B cell (primary cell): ENCODE measurements around the gene GTF2H4. TPM values are rescaled to one million over a fixed set of nuclear protein-coding genes. Genes with fewer than 3 reads are reported as not detected.

Source experiments
- ATAC-seq: fragments of 200-7000 bp; cut with Tn5 transposase; one replicate; pipeline ENCODE4 v1.10.0; 2021; ENCODE audit warnings: low read depth, mild to moderate bottlenecking, moderate number of reproducible peaks, moderate library complexity
- CTCF ChIA-PET: fragments of 350-600 bp; sonication (Branson Sonifier 250); formaldehyde crosslinking; loops from one replicate; lab custom pipeline; 2021; ENCODE audit warnings: antibody characterized with exemption, inconsistent platforms; lab: Charles Lee
- POLR2A ChIA-PET: fragments of 350-600 bp; sonication (Branson Sonifier 250); formaldehyde crosslinking; loops from one replicate; lab custom pipeline; 2021; ENCODE audit warnings: antibody characterized with exemption; lab: Charles Lee
- DNase-seq: peaks from one replicate; pipeline ENCODE4 v3.0.0; 2013
- H2AFZ ChIP-seq: 2 replicates; pipeline ENCODE4 v1.6.1; 2012; ENCODE audit warnings: mild to moderate bottlenecking, low read depth, low read length; ENCODE audit not compliant: insufficient read depth, poor library complexity, severe bottlenecking
- H3K27ac ChIP-seq, 2 donors: 1 replicate in 1 of 2; 2 replicates in 1 of 2; pipeline ENCODE4 v1.5.1; 2012 to 2013; ENCODE audit warnings: low read length in 2 of 2, mild to moderate bottlenecking in 2 of 2, moderate library complexity in 1 of 2
- H3K27me3 ChIP-seq, 4 experiments: fragments of 200-600 bp in 1 of 4; sonication (generic) in 1 of 4; replicated peaks in 1 of 4; 1 replicate in 2 of 4; 2 replicates in 2 of 4; pipeline versions ENCODE4 v1.6.1 to v1.7.0; 2013 to 2016; ENCODE audit warnings: low read length in 3 of 4, mild to moderate bottlenecking in 2 of 4, mixed read lengths in 1 of 4, moderate library complexity in 1 of 4; ENCODE audit not compliant: insufficient read depth in 4 of 4, control insufficient read depth in 3 of 4; ENCODE audit errors: control extremely low read depth in 1 of 4
- H3K36me3 ChIP-seq, 2 experiments: replicated peaks in 1 of 2; 1 replicate in 1 of 2; 2 replicates in 1 of 2; pipeline versions ENCODE4 v1.6.1 to v1.7.1; 2013; ENCODE audit warnings: low read length in 1 of 2; ENCODE audit not compliant: insufficient read depth in 2 of 2, control insufficient read depth in 1 of 2; ENCODE audit errors: control extremely low read depth in 1 of 2, extremely low read depth in 1 of 2
- H3K4me1 ChIP-seq, 2 donors: fragments of 200-600 bp in 1 of 2; sonication (generic) in 1 of 2; 1 replicate in 1 of 2; 2 replicates in 1 of 2; pipeline versions ENCODE4 v1.5.1 to v1.6.1; 2013 to 2017; ENCODE audit warnings: low read length in 2 of 2; ENCODE audit not compliant: control insufficient read depth in 2 of 2, insufficient read depth in 2 of 2
- H3K4me2 ChIP-seq: replicated peaks from 2 replicates; pipeline ENCODE3; 2012; ENCODE audit warnings: mild to moderate bottlenecking, low read depth, low read length; ENCODE audit not compliant: poor library complexity, severe bottlenecking
- H3K4me3 ChIP-seq, 5 experiments: fragments of 200-600 bp in 1 of 5; sonication (generic) in 1 of 5; 1 replicate in 3 of 5; 2 replicates in 2 of 5; pipeline versions ENCODE4 v1.5.1 to v1.7.0; 2011 to 2016; ENCODE audit warnings: low read length in 4 of 5, mild to moderate bottlenecking in 4 of 5, low read depth in 2 of 5, control low read depth in 1 of 5, moderate library complexity in 1 of 5; ENCODE audit not compliant: insufficient read depth in 1 of 5; ENCODE audit errors: control extremely low read depth in 1 of 5, extremely low read depth in 1 of 5
- H3K79me2 ChIP-seq: fragments of 200-600 bp; sonication (generic); one replicate; pipeline ENCODE4 v1.6.0; 2016; ENCODE audit warnings: low read length; ENCODE audit not compliant: control insufficient read depth, insufficient read depth
- H3K9ac ChIP-seq: fragments of 200-600 bp; sonication (generic); 2 replicates; pipeline ENCODE4 v1.6.1; 2017; ENCODE audit warnings: mild to moderate bottlenecking, low read length, moderate library complexity
- H3K9me3 ChIP-seq, 3 donors: one replicate each; pipeline versions ENCODE4 v1.6.1 to v1.7.1; 2013; ENCODE audit warnings: low read length in 2 of 3; ENCODE audit not compliant: control insufficient read depth in 2 of 3, insufficient read depth in 1 of 3; ENCODE audit errors: control extremely low read depth in 1 of 3
- H4K20me1 ChIP-seq: 2 replicates; pipeline ENCODE4 v1.6.0; 2012; ENCODE audit warnings: mild to moderate bottlenecking, low read length; ENCODE audit not compliant: insufficient read depth, control insufficient read depth, poor library complexity, severe bottlenecking
- H3K27ac Mint-ChIP-seq: one replicate; pipeline ENCODE4 v1.8.0; 2021; ENCODE audit warnings: mixed read lengths
- H3K27me3 Mint-ChIP-seq: one replicate; pipeline ENCODE4 v1.8.0; 2021; ENCODE audit warnings: mixed read lengths
- H3K4me1 Mint-ChIP-seq: one replicate; pipeline ENCODE4 v1.8.0; 2021; ENCODE audit warnings: mixed read lengths
- H3K4me3 Mint-ChIP-seq: one replicate; pipeline ENCODE4 v1.8.0; 2021; ENCODE audit warnings: mixed read lengths
- H3K9me3 Mint-ChIP-seq: one replicate; pipeline ENCODE4 v1.8.0; 2022; ENCODE audit warnings: mixed read lengths; ENCODE audit not compliant: insufficient read depth
- CTCF ChIP-seq: fragments of 200-600 bp; IDR thresholded peaks from one replicate; pipeline ENCODE4 v1.8.0; 2022; ENCODE audit warnings: antibody characterized with exemption, mild to moderate bottlenecking
- EZH2 ChIP-seq: IDR thresholded peaks from 2 replicates; pipeline ENCODE4 v1.6.1; 2012; ENCODE audit warnings: borderline replicate concordance, low read depth, mild to moderate bottlenecking, moderate library complexity, low read length; ENCODE audit not compliant: insufficient read depth, poor library complexity, severe bottlenecking
- WGBS: methylation state at CpG from one replicate; pipeline ENCODE4 v1.1.5; 2013; ENCODE audit warnings: missing lambda C conversion rate; ENCODE audit not compliant: insufficient coverage; 5-methylcytosine and 5-hydroxymethylcytosine counted together
- intact Hi-C: fragments of 100-400 bp; cut with micrococcal nuclease; formaldehyde crosslinking; loops from one replicate; pipeline ENCODE4 v1.10.0; 2022
- polyA plus RNA-seq: library from polyadenylated mRNA; depleted of rRNA; stranded (reverse); fragments of >200 nt; gene quantifications from 2 replicates; pipeline ENCODE4 v1.2.3, GENCODE V29; 2012
- total RNA-seq, 2 donors: library from RNA; stranded (reverse); fragments of 120-200 nt in 1 of 2; gene quantifications; 1 replicate in 1 of 2; 2 replicates in 1 of 2; pipeline versions ENCODE4 v1.2.3 to v1.2.4, GENCODE V29; 2013 to 2022

The GTF2H4 gene
- total and polyA plus RNA-seq, 2 donors (not counting 1 experiment from before 2014, with no cell fraction given) = 30.2 to 38.4 TPM

DNA sequence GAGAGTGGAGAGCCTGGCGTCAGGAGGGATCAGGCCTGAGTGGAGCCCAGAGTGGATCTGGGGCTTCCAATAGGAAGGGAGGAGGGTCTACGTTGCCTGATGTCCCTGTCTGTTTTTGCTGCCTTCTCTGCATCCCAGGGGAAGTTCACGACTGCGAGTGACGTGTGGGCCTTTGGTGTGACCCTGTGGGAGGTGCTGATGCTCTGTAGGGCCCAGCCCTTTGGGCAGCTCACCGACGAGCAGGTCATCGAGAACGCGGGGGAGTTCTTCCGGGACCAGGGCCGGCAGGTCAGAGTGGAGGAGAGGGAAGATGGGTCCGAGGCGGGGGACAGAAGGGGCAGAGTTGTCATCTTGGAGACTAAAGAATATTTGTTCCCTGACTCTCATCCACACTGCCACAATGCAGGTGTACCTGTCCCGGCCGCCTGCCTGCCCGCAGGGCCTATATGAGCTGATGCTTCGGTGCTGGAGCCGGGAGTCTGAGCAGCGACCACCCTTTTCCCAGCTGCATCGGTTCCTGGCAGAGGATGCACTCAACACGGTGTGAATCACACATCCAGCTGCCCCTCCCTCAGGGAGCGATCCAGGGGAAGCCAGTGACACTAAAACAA is 9.2 kb upstream of the GTF2H4 start:
- WGBS = 94% methylated on average over 18 of the region's 23 CpGs
- Histone ChIP-seq H3K79me2 (no peaks in the 10 kb centered on the region), H3K4me3 (no peak overlapping the region), H3K4me2 (no peak overlapping the region), H3K9ac (no peak overlapping the region), H3K27me3 (no peaks in the 10 kb centered on the region), H2AFZ (no peak overlapping the region), H3K27ac (no peak overlapping the region), H3K9me3 (no peaks in the 10 kb centered on the region), H4K20me1 (peaks cover 4% of the 10 kb centered on the region), H3K36me3 (peaks cover 0 to 45% of the 10 kb centered on the region in 2 experiments), H3K4me1 (peaks cover 17 to 18% of the 10 kb centered on the region in 2 donors)
- ATAC-seq = no peak
- H3K27me3 Mint-ChIP-seq = no peaks in the 10 kb centered on the region
- CTCF ChIA-PET = interaction anchor here (1.0 to 1.3 kb wide), 2 partner anchors 14 to 188 kb away, joined by 3 read pairs; partner anchors contain the start of gene DDR1
- DNase-seq = no peak
- H3K27ac Mint-ChIP-seq = no peak overlapping the region
- POLR2A ChIA-PET = no interaction called here
- intact Hi-C loops = no loop called here
- no peaks in the 10 kb centered on the region for H3K9me3 Mint-ChIP-seq
- peaks cover 15% of the 10 kb centered on the region for H3K4me1 Mint-ChIP-seq
- no peak overlapping the region for H3K4me3 Mint-ChIP-seq
- TF ChIP-seq EZH2 = no peak
- no peak for TF ChIP-seq CTCF

GRCh38 chr6:30900863-30901417 is 7.1 kb upstream of the GTF2H4 start:
- Histone ChIP-seq H3K27me3 (no peaks in the 10 kb centered on the region), H3K79me2 (no peaks in the 10 kb centered on the region), H3K27ac (no peak overlapping the region), H3K4me1 (peaks cover 17 to 22% of the 10 kb centered on the region in 2 donors), H4K20me1 (no peaks in the 10 kb centered on the region), H2AFZ (no peak overlapping the region), H3K4me3 (no peak overlapping the region), H3K9ac (no peak overlapping the region), H3K36me3 (peaks cover 0 to 28% of the 10 kb centered on the region in 2 experiments), H3K4me2 (no peak overlapping the region), H3K9me3 (no peaks in the 10 kb centered on the region)
- DNase-seq (no peak), ATAC-seq (no peak)
- Mint-ChIP-seq H3K9me3 (no peaks in the 10 kb centered on the region), H3K27me3 (no peaks in the 10 kb centered on the region), H3K4me3 (no peak overlapping the region), H3K27ac (no peak overlapping the region), H3K4me1 (peaks cover 15% of the 10 kb centered on the region)
- intact Hi-C loops = no loop called here
- TF ChIP-seq CTCF (no peak), EZH2 (no peak)
- no CpG with 5 or more reads among the region's 1 CpG for whole genome bisulfite sequencing
- CTCF ChIA-PET = interaction anchor here (1.2 kb wide), 1 partner anchor 13 kb away, joined by 3 read pairs; the partner anchor contains the start of gene VARS2
- POLR2A ChIA-PET = no interaction called here
